WTC11 (cell line): Measurements from ENCODE around the gene PNPLA8. TPM values are rescaled to one million over a fixed set of nuclear protein-coding genes. Genes with fewer than 3 reads are reported as not detected.

ENCODE experiments used
- ATAC-seq: fragments of 200-7000 bp; cut with Tn5 transposase; 2 replicates; pipeline ENCODE4 v1.10.0; 2021; ENCODE audit warnings: mild to moderate bottlenecking, moderate library complexity
- CTCF ChIA-PET: fragments of 300-600 bp; sonication (Branson Sonifier 250); formaldehyde crosslinking; loops from one replicate; lab custom pipeline; 2021; ENCODE audit warnings: antibody characterized with exemption; lab: Charles Lee
- POLR2A ChIA-PET: fragments of 350-600 bp; sonication (Branson Sonifier 250); formaldehyde crosslinking; loops from one replicate; lab custom pipeline; 2021; ENCODE audit warnings: antibody characterized with exemption; lab: Charles Lee
- DNase-seq: peaks from one replicate; pipeline ENCODE4 v3.0.0; 2021; ENCODE audit warnings: low spot score
- H3K27ac Mint-ChIP-seq: 2 replicates; pipeline ENCODE4 v1.8.0; 2021; ENCODE audit warnings: mixed read lengths
- H3K27me3 Mint-ChIP-seq: 2 replicates; pipeline ENCODE4 v1.8.0; 2021; ENCODE audit warnings: low read depth, mild to moderate bottlenecking, moderate library complexity, mixed read lengths
- H3K36me3 Mint-ChIP-seq: 2 replicates; pipeline ENCODE4 v1.8.0; 2021; ENCODE audit warnings: mixed read lengths
- H3K4me1 Mint-ChIP-seq: 2 replicates; pipeline ENCODE4 v1.8.0; 2022; ENCODE audit warnings: mixed read lengths
- H3K4me3 Mint-ChIP-seq: 2 replicates; pipeline ENCODE4 v1.8.0; 2021; ENCODE audit warnings: mild to moderate bottlenecking, moderate library complexity, mixed read lengths
- H3K9me3 Mint-ChIP-seq: 2 replicates; pipeline ENCODE4 v1.8.0; 2021; ENCODE audit warnings: mixed read lengths
- AR ChIP-seq: fragments of 250-450 bp; sonication (Bioruptor Pico); IDR thresholded peaks from 2 replicates; pipeline ENCODE4 v1.9.0; 2021; ENCODE audit warnings: mild to moderate bottlenecking
- ATF1 ChIP-seq: sonication (generic); formaldehyde crosslinking; IDR thresholded peaks from 2 replicates; pipeline ENCODE4 v1.8.1; 2023; ENCODE audit warnings: mild to moderate bottlenecking, moderate library complexity, missing genetic modification reagents
- ATF2 ChIP-seq: sonication (generic); formaldehyde crosslinking; IDR thresholded peaks from 2 replicates; pipeline ENCODE4 v1.8.1; 2022; ENCODE audit warnings: low read depth, missing genetic modification reagents, borderline replicate concordance
- ATF3 ChIP-seq: sonication (generic); formaldehyde crosslinking; conservative IDR thresholded peaks from 2 replicates; pipeline ENCODE4 v1.8.1; 2022; ENCODE audit warnings: mild to moderate bottlenecking, missing genetic modification reagents
- ATF6 ChIP-seq: sonication (generic); formaldehyde crosslinking; IDR thresholded peaks from 2 replicates; pipeline ENCODE4 v1.8.1; 2023; ENCODE audit warnings: mild to moderate bottlenecking, missing genetic modification reagents
- CTCF ChIP-seq: fragments of 200-600 bp; IDR thresholded peaks from 2 replicates; pipeline ENCODE4 v1.8.0; 2022; ENCODE audit warnings: antibody characterized with exemption
- E2F5 ChIP-seq: sonication (generic); formaldehyde crosslinking; IDR thresholded peaks from 2 replicates; pipeline ENCODE4 v1.8.1; 2022; ENCODE audit warnings: mild to moderate bottlenecking, moderate library complexity, missing genetic modification reagents
- MXD4 ChIP-seq: fragments of 250-450 bp; sonication (Bioruptor Pico); IDR thresholded peaks from 2 replicates; pipeline ENCODE4 v1.8.0; 2021; ENCODE audit warnings: mild to moderate bottlenecking, moderate library complexity, borderline replicate concordance
- NFATC4 ChIP-seq: fragments of 250-450 bp; sonication (Bioruptor Pico); IDR thresholded peaks from 2 replicates; pipeline ENCODE4 v1.9.0; 2021; ENCODE audit warnings: mild to moderate bottlenecking
- NR3C1 ChIP-seq: sonication (generic); formaldehyde crosslinking; conservative IDR thresholded peaks from 2 replicates; pipeline ENCODE4 v1.8.1; 2023; ENCODE audit warnings: low read depth, mild to moderate bottlenecking, missing genetic modification reagents
- PRRX2 ChIP-seq: fragments of 250-450 bp; sonication (Bioruptor Pico); IDR thresholded peaks from 2 replicates; pipeline ENCODE4 v1.8.0; 2021; ENCODE audit warnings: mild to moderate bottlenecking
- SMAD3 ChIP-seq: sonication (generic); formaldehyde crosslinking; IDR thresholded peaks from 2 replicates; pipeline ENCODE4 v1.8.0; 2022; ENCODE audit warnings: missing genetic modification reagents, mild to moderate bottlenecking, borderline replicate concordance
- SOX15 ChIP-seq: fragments of 250-450 bp; sonication (Bioruptor Pico); IDR thresholded peaks from 2 replicates; pipeline ENCODE4 v1.9.0; 2021; ENCODE audit warnings: mild to moderate bottlenecking
- TEAD4 ChIP-seq: sonication (generic); formaldehyde crosslinking; IDR thresholded peaks from 2 replicates; pipeline ENCODE4 v1.8.0; 2022; ENCODE audit warnings: mild to moderate bottlenecking, missing genetic modification reagents
- USF2 ChIP-seq: sonication (generic); formaldehyde crosslinking; IDR thresholded peaks from 2 replicates; pipeline ENCODE4 v1.8.1; 2023; ENCODE audit warnings: mild to moderate bottlenecking, missing genetic modification reagents, moderate library complexity
- ZNF425 ChIP-seq: fragments of 250-450 bp; sonication (Bioruptor Pico); conservative IDR thresholded peaks from 2 replicates; pipeline ENCODE4 v1.9.0; 2021; ENCODE audit warnings: mild to moderate bottlenecking
- ZNF671 ChIP-seq: fragments of 250-450 bp; sonication (Bioruptor Pico); IDR thresholded peaks from 2 replicates; pipeline ENCODE4 v1.8.0; 2021; ENCODE audit warnings: mild to moderate bottlenecking
- total RNA-seq: library from RNA; stranded (reverse); gene quantifications from 3 replicates; pipeline ENCODE4 v1.2.3, GENCODE V29; 2021

The PNPLA8 gene
- total RNA-seq, 1 experiment from 2014 or later = 12.4 TPM

GRCh38 chr7:108569381-108570145 is 43.6 kb upstream of the PNPLA8 start, which contains the start of the genes DNAJB9 and THAP5 (continued):
- no peak for TF ChIP-seq ATF6 (CRISPR knock-in tag)
- TF ChIP-seq SOX15 = no peak
- no peak for TF ChIP-seq ZNF671 (CRISPR knock-in tag)
- TF ChIP-seq ATF1 (CRISPR knock-in tag) = peak; percentile 85
- TF ChIP-seq ATF2 = no peak
- no peak for TF ChIP-seq MXD4 (CRISPR knock-in tag)
- no peak for TF ChIP-seq AR (CRISPR knock-in tag)
- TF ChIP-seq ATF3 (CRISPR knock-in tag) = no peak; the same call in 1 of the 2 replicates
- TF ChIP-seq NR3C1 (CRISPR knock-in tag) = no peak
- TF ChIP-seq NFATC4 = no peak
- TF ChIP-seq SMAD3 (CRISPR knock-in tag) = peak; percentile 96; the same call in 1 of the 2 replicates
- TF ChIP-seq E2F5 = peak; percentile 94

GRCh38 chr7:108568801-108569380 is 43.0 kb upstream of the PNPLA8 start:
- ChIA-PET POLR2A (interaction anchor here (1.8 kb wide), 1 partner anchor 43 kb away, joined by 23 read pairs; the partner anchor contains the start of gene PNPLA8), CTCF (no interaction called here)
- peaks cover 27% of the 10 kb centered on the region for H3K4me1 Mint-ChIP-seq
- H3K36me3 Mint-ChIP-seq = peaks cover 30% of the 10 kb centered on the region
- H3K27me3 Mint-ChIP-seq = no peaks in the 10 kb centered on the region
- no peaks in the 10 kb centered on the region for H3K9me3 Mint-ChIP-seq
- peak overlapping the region; percentile 98 for H3K27ac Mint-ChIP-seq
- peak overlapping the region; percentile 94 for H3K4me3 Mint-ChIP-seq
- ATAC-seq (no peak), DNase-seq (no peak)
- no peak for TF ChIP-seq TEAD4 (CRISPR knock-in tag)
- no peak for TF ChIP-seq PRRX2
- TF ChIP-seq CTCF = no peak
- no peak for TF ChIP-seq USF2 (CRISPR knock-in tag)
- no peak for TF ChIP-seq ZNF425 (CRISPR knock-in tag)
- no peak for TF ChIP-seq AR (CRISPR knock-in tag)
